K562 (cell line): ENCODE results near the gene SLC22A23. TPM values are rescaled to one million over a fixed set of nuclear protein-coding genes. Genes with fewer than 3 reads are reported as not detected.
A peak's percentile ranks its signal among the peaks of the same experiment; 100 is the strongest.

Experiments used
- BHLHE40 ChIP-seq: IDR thresholded peaks from 2 replicates; pipeline ENCODE4 v1.6.1; 2011; ENCODE audit warnings: low read length, improper control_type of control experiment
- CREB1 ChIP-seq, 2 experiments: sonication (generic) in 1 of 2; formaldehyde crosslinking in 1 of 2; IDR thresholded peaks; 2 replicates each; pipeline versions ENCODE4 v1.6.1 to v1.8.0; 2012 to 2022; ENCODE audit warnings: inconsistent platforms in 1 of 2, mild to moderate bottlenecking in 1 of 2, missing genetic modification reagents in 1 of 2, moderate library complexity in 1 of 2
- ELF1 ChIP-seq: fragments of 200-800 bp; sonication (Bioruptor generic); IDR thresholded peaks from 2 replicates; pipeline ENCODE4 v1.6.1; 2016; ENCODE audit warnings: missing genetic modification characterization, missing compliant biosample characterization
- FOXK1 ChIP-seq: sonication (generic); formaldehyde crosslinking; IDR thresholded peaks from 2 replicates; pipeline ENCODE4 v1.8.0; 2022; ENCODE audit warnings: missing genetic modification reagents, mild to moderate bottlenecking, borderline replicate concordance
- PHF8 ChIP-seq: fragments of 200-600 bp; sonication (generic); IDR thresholded peaks from 2 replicates; pipeline ENCODE4 v1.6.1; 2012; ENCODE audit warnings: mixed run types, mild to moderate bottlenecking, inconsistent platforms, low read length, moderate library complexity, borderline replicate concordance
- PRDM10 ChIP-seq: fragments of 450-650 bp; IDR thresholded peaks from 2 replicates; pipeline ENCODE4 v1.6.1; 2018; ENCODE audit not compliant: partially characterized antibody
- SMARCA5 ChIP-seq: fragments of 450-650 bp; IDR thresholded peaks from 2 replicates; pipeline ENCODE4 v1.6.1; 2016
- TARDBP ChIP-seq: fragments of 450-650 bp; IDR thresholded peaks from 2 replicates; pipeline ENCODE4 v1.6.1; 2016
- USF1 ChIP-seq: sonication (generic); formaldehyde crosslinking; IDR thresholded peaks from 2 replicates; pipeline ENCODE4 v1.9.0; 2022; ENCODE audit warnings: mild to moderate bottlenecking, missing genetic modification reagents
- YY1 ChIP-seq, 3 experiments: IDR thresholded peaks; 2 replicates each; pipeline ENCODE4 v1.6.1; 2011; ENCODE audit warnings: low read length in 2 of 3, mild to moderate bottlenecking in 2 of 3, moderate library complexity in 2 of 3, borderline replicate concordance in 1 of 3, control low read depth in 1 of 3, low read depth in 1 of 3; ENCODE audit not compliant: insufficient read depth in 3 of 3, insufficient replicate concordance in 2 of 3, control insufficient read depth in 1 of 3, insufficient read length in 1 of 3; ENCODE audit errors: extremely low read depth in 1 of 3
- ZNF395 ChIP-seq: fragments of 200-800 bp; sonication (Bioruptor generic); IDR thresholded peaks from 2 replicates; pipeline ENCODE4 v1.6.1; 2017; ENCODE audit warnings: missing genetic modification characterization, missing compliant biosample characterization
- ZNF507 ChIP-seq: conservative IDR thresholded peaks from 2 replicates; pipeline ENCODE4 v1.6.1; 2017; ENCODE audit warnings: missing genetic modification characterization, missing compliant biosample characterization
- ZNF77 ChIP-seq: fragments of 250-450 bp; sonication (Bioruptor Pico); IDR thresholded peaks from 2 replicates; pipeline ENCODE4 v1.5.0; 2020
- polyA plus RNA-seq, 8 experiments: library from polyadenylated mRNA; depleted of rRNA in 4 of 8; stranded (reverse) in 5 of 8; unstranded in 3 of 8; fragments of >200 nt; fragmentation: Nextera tagmentation in 2 of 8; fragmentation: Illumina TruSeq in 1 of 8; extraction: Ambion mirVana in 2 of 8; extraction: Trizol in 1 of 8; gene quantifications; 2 replicates each; pipeline versions ENCODE4 v1.2.1 to v1.2.3, GENCODE V29; 2011 to 2014; ENCODE audit warnings: inconsistent platforms in 1 of 8, missing spikeins in 1 of 8
- total RNA-seq, 7 experiments: library from RNA; depleted of rRNA in 6 of 7; stranded (reverse); fragments of >200 nt in 6 of 7; fragmentation: Illumina TruSeq in 2 of 7; extraction: Trizol in 2 of 7; gene quantifications; 2 replicates each; pipeline versions ENCODE4 v1.2.1 to v1.2.3, GENCODE V29; 2011 to 2021; ENCODE audit warnings: low replicate concordance in 1 of 7
- TF ChIP-seq, protein P1 (sequence below): fragments of 200-800 bp; sonication (Bioruptor generic); IDR thresholded peaks from 2 replicates; pipeline ENCODE4 v1.6.1; 2017; ENCODE audit warnings: missing genetic modification characterization, missing compliant biosample characterization

Gene SLC22A23
- total and polyA plus RNA-seq, 9 of the 15 experiments (the other 6 are each of a cell fraction or from before 2014, with no cell fraction given) = 0.30 to 8.7 (median 2.5) TPM

DNA sequence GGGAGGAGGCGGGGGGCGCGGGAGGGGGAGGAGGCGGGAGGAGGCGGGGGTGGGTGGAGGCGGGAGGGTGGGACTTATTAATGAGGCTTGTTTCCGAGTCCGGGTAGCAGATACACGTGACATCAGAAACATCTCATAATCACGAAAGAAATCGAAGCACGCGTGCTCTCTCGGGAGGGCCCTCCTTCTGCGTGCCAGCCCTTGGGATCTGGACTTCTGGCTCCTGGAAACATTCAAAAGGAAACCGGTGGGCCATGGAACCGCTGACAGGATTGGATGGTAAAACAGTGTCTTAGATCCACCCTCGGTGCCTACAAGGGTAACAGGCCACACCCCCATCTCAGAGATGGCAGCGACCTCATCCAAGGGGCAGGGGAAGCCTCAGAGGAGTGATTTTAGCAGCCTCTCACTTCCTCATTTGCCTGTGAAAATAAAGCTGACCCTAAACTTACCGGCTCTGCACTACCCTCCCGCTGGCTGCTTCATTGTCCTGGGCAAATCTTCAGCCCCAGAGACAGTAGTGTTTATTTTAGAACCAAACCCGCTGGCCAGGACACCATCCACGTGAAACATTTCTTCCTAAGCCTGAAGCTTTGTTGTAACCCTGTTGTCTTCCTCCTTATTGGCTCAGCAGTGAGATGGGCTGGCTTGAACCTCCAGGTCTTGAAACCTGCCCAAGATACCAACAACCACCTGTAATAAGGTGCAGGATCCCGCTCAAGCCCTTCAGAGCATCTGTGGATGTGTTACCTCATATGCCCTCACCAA is 100.6 kb downstream of the SLC22A23 start (continued):
- peak; percentile 58 for TF ChIP-seq PRDM10
- no peak for TF ChIP-seq ZNF507 (tag)
- no peak for TF ChIP-seq CREB1 (IDR thresholded peaks at IDR 0.05)
- TF ChIP-seq CREB1 (CRISPR knock-in tag; IDR thresholded peaks at IDR 0.05) = no peak
- TF ChIP-seq ELF1 = peak; percentile 14; the same call in 1 of the 2 replicates
- no peak for TF ChIP-seq ZNF77 (CRISPR knock-in tag)
- TF ChIP-seq USF1 (CRISPR knock-in tag) = peak; percentile 51; the same call in 1 of the 2 replicates
- peak; percentile 86 for TF ChIP-seq BHLHE40
- TF ChIP-seq, protein P1, sequence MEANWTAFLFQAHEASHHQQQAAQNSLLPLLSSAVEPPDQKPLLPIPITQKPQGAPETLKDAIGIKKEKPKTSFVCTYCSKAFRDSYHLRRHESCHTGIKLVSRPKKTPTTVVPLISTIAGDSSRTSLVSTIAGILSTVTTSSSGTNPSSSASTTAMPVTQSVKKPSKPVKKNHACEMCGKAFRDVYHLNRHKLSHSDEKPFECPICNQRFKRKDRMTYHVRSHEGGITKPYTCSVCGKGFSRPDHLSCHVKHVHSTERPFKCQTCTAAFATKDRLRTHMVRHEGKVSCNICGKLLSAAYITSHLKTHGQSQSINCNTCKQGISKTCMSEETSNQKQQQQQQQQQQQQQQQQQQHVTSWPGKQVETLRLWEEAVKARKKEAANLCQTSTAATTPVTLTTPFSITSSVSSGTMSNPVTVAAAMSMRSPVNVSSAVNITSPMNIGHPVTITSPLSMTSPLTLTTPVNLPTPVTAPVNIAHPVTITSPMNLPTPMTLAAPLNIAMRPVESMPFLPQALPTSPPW = peak; percentile 97
- TF ChIP-seq SMARCA5 = no peak
- 0 out of 2 replicates have a peak, but pooled peaks have one; percentile 43 for TF ChIP-seq TARDBP
- TF ChIP-seq PHF8 = peak; percentile 20; the same call in 1 of the 2 replicates
- 0 out of 2 replicates have a peak, but pooled peaks have one; percentile 62 for TF ChIP-seq FOXK1 (CRISPR knock-in tag)
- TF ChIP-seq YY1 (IDR thresholded peaks at IDR 0.05; ENCODE audit: borderline replicate concordance in 1 of 3, control insufficient read depth in 1 of 3, extremely low read depth in 1 of 3, insufficient read depth in 3 of 3, insufficient read length in 1 of 3, insufficient replicate concordance in 2 of 3, low read depth in 1 of 3, low read length in 2 of 3) = peak in 1 of 3 experiments; percentile 31
- 0 out of 2 replicates have a peak, but pooled peaks have one; percentile 36 for TF ChIP-seq ZNF395
